Vagina (tissue), 2 donors: ENCODE measurements around the gene MBTPS1.

ENCODE experiments used
- CTCF ChIP-seq, 3 experiments: fragments of 450-650 bp in 2 of 3; fragments of 200-600 bp in 1 of 3; sonication (generic) in 1 of 3; IDR thresholded peaks; one replicate each; pipeline ENCODE4 v1.5.1; 2017 to 2019; ENCODE audit warnings: antibody characterized with exemption in 3 of 3, mild to moderate bottlenecking in 2 of 3, moderate library complexity in 2 of 3
- POLR2A ChIP-seq, 2 donors: fragments of 450-650 bp; IDR thresholded peaks; one replicate each; pipeline ENCODE4 v1.6.1; 2017; ENCODE audit warnings: antibody characterized with exemption in 2 of 2, mild to moderate bottlenecking in 2 of 2, moderate library complexity in 2 of 2
- POLR2AphosphoS5 ChIP-seq, 2 donors: sonication (generic); formaldehyde crosslinking; IDR thresholded peaks; one replicate each; pipeline ENCODE4 v1.9.0; 2017; ENCODE audit warnings: antibody characterized with exemption in 2 of 2, mild to moderate bottlenecking in 2 of 2, low read depth in 1 of 2; ENCODE audit not compliant: insufficient read depth in 1 of 2

GRCh38 chr16:84031556-84031955 lies 85.2 kb downstream of the MBTPS1 start:
- no peak for TF ChIP-seq POLR2A (IDR thresholded peaks at IDR 0.05)
- no peak for TF ChIP-seq CTCF (IDR thresholded peaks at IDR 0.05)
- no peak for TF ChIP-seq POLR2AphosphoS5 (IDR thresholded peaks at IDR 0.05; ENCODE audit: insufficient read depth in 1 of 2, low read depth in 1 of 2)
